PC-3 (cell line): Measurements from ENCODE around the gene BOLA2B. TPM values are rescaled to one million over a fixed set of nuclear protein-coding genes. Genes with fewer than 3 reads are reported as not detected.
"Not testable (repeated sequence)": the region's sequence is repeated elsewhere in the genome, so short reads cannot be mapped to it uniquely, and the experiment has no call there.

Source experiments
- ATAC-seq: fragments of 200-7000 bp; cut with Tn5 transposase; 2 replicates; pipeline ENCODE4 v1.9.1; 2020; ENCODE audit warnings: mild to moderate bottlenecking, moderate library complexity
- BruUV-seq: library from RNA; stranded (reverse); fragments of 400-500 nt; replicated peaks from 2 replicates; lab custom pipeline; 2021; lab: Mats Ljungman, UMichigan
- CTCF ChIA-PET: fragments of 300-600 bp; sonication (Branson Sonifier 250); formaldehyde crosslinking; loops from one replicate; lab custom pipeline; 2022; ENCODE audit warnings: antibody characterized with exemption; lab: Charles Lee
- POLR2A ChIA-PET: fragments of 300-600 bp; sonication (Branson Sonifier 250); formaldehyde crosslinking; loops from one replicate; lab custom pipeline; 2022; ENCODE audit warnings: antibody characterized with exemption; ENCODE audit not compliant: unreplicated experiment; lab: Charles Lee
- DNase-seq: peaks from one replicate; pipeline ENCODE4 v3.0.0-alpha.2; 2015
- H2AFZ ChIP-seq: fragments of 300-600 bp; sonication (generic); 2 replicates; pipeline ENCODE4 v1.6.0; 2016; ENCODE audit warnings: antibody characterized with exemption, low read length
- H3F3A ChIP-seq: fragments of 300-600 bp; sonication (generic); one replicate; pipeline ENCODE4 v1.6.0; 2017; ENCODE audit warnings: antibody characterized with exemption, low read length, control low read depth, mild to moderate bottlenecking; ENCODE audit not compliant: unreplicated experiment
- H3K27ac ChIP-seq: fragments of 300-600 bp; sonication (generic); 2 replicates; pipeline ENCODE4 v1.5.1; 2016; ENCODE audit warnings: mild to moderate bottlenecking, low read length
- H3K27me3 ChIP-seq: fragments of 300-600 bp; sonication (generic); 2 replicates; pipeline ENCODE4 v1.6.1; 2016; ENCODE audit warnings: low read length, mixed read lengths
- H3K36me3 ChIP-seq: fragments of 300-600 bp; sonication (generic); 2 replicates; pipeline ENCODE4 v1.6.1; 2016; ENCODE audit warnings: low read depth, mixed run types, low read length, mixed read lengths
- H3K4me1 ChIP-seq: fragments of 300-600 bp; sonication (generic); 2 replicates; pipeline ENCODE4 v1.5.1; 2016; ENCODE audit warnings: low read length; ENCODE audit not compliant: insufficient read depth
- H3K4me2 ChIP-seq: fragments of 300-600 bp; sonication (generic); 2 replicates; pipeline ENCODE4 v1.6.0; 2016; ENCODE audit warnings: low read length
- H3K4me3 ChIP-seq: fragments of 300-600 bp; sonication (generic); 2 replicates; pipeline ENCODE4 v1.5.1; 2016; ENCODE audit warnings: mild to moderate bottlenecking, low read length, mixed read lengths
- H3K79me2 ChIP-seq: fragments of 300-600 bp; sonication (generic); 2 replicates; pipeline ENCODE4 v1.6.1; 2017; ENCODE audit warnings: low read length, mixed read lengths
- H3K9ac ChIP-seq: fragments of 300-600 bp; sonication (generic); 2 replicates; pipeline ENCODE4 v1.6.0; 2016; ENCODE audit warnings: mild to moderate bottlenecking, low read length
- H3K9me2 ChIP-seq: fragments of 300-600 bp; sonication (generic); replicated peaks from 2 replicates; pipeline ENCODE4 v1.6.1; 2016; ENCODE audit warnings: mixed run types, low read length, mixed read lengths
- H3K9me3 ChIP-seq: fragments of 300-600 bp; sonication (generic); 2 replicates; pipeline ENCODE4 v1.6.1; 2016; ENCODE audit warnings: low read length, mixed read lengths
- H4K20me1 ChIP-seq: fragments of 300-600 bp; sonication (generic); 2 replicates; pipeline ENCODE4 v1.6.1; 2016; ENCODE audit warnings: low read length, mixed read lengths
- EZH2 ChIP-seq: fragments of 300-600 bp; sonication (generic); IDR thresholded peaks from one replicate; pipeline ENCODE4 v1.6.1; 2017; ENCODE audit warnings: antibody characterized with exemption, mild to moderate bottlenecking, low read length; ENCODE audit not compliant: unreplicated experiment
- EZH2phosphoT487 ChIP-seq: fragments of 300-600 bp; sonication (generic); IDR thresholded peaks from 2 replicates; pipeline ENCODE4 v1.6.1; 2018; ENCODE audit warnings: mild to moderate bottlenecking, antibody characterized with exemption, low read length, borderline replicate concordance
- intact Hi-C: fragments of 100-400 bp; cut with micrococcal nuclease; formaldehyde crosslinking; loops from 2 replicates; pipeline ENCODE4 v1.9.0; 2023
- total RNA-seq: library from RNA; depleted of rRNA; stranded (reverse); fragments of >200 nt; gene quantifications from 2 replicates; pipeline ENCODE4 v1.2.3, GENCODE V29; 2014
- TF ChIP-seq, protein P1 (sequence below): fragments of 300-600 bp; sonication (generic); conservative IDR thresholded peaks from 2 replicates; pipeline ENCODE4 v1.5.1; 2017; ENCODE audit warnings: antibody characterized with exemption, low read depth, mild to moderate bottlenecking, low read length

The BOLA2B gene
- total RNA-seq, 1 experiment from 2014 or later, result 143 TPM

GRCh38 chr16:30173054-30173453 lies 20.4 kb downstream of the BOLA2B start:
- intact Hi-C loops, result no loop called here
- no TSS peak for BruUV-seq
- no peaks in the 10 kb centered on the region for H3F3A ChIP-seq

DNA sequence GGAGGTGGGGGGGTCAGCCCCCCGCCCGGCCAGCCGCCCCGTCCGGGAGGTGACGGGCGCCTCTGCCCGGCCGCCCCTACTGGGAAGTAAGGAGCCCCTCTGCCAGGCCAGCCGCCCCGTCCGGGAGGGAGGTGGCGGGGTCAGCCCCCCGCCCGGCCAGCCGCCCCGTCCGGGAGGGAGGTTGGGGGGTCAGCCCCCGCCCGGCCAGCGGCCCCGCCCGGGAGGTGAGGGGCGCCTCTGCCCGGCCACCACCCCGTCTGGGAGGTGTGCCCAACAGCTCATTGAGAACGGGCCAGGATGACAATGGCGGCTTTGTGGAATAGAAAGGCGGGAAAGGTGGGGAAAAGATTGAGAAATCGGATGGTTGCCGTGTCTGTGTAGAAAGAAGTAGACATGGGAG lies 23.3 kb downstream of the BOLA2B start:
- H3K9ac ChIP-seq, intact Hi-C loops, H3K27ac ChIP-seq, H4K20me1 ChIP-seq, H3K9me3 ChIP-seq, H3K4me3 ChIP-seq, DNase-seq, H2AFZ ChIP-seq, H3K9me2 ChIP-seq, H3F3A ChIP-seq, CTCF ChIA-PET, POLR2A ChIA-PET, H3K4me1 ChIP-seq, H3K36me3 ChIP-seq, H3K27me3 ChIP-seq, H3K4me2 ChIP-seq, BruUV-seq, H3K79me2 ChIP-seq, ATAC-seq: not testable (repeated sequence)

More at GRCh38 chr16:30173054-30173453, 20.4 kb downstream of the BOLA2B start:
- no peaks in the 10 kb centered on the region for H3K36me3 ChIP-seq
- no peak overlapping the region for H3K27ac ChIP-seq
- H3K9ac ChIP-seq, result no peak overlapping the region
- H3K79me2 ChIP-seq, result no peaks in the 10 kb centered on the region
- H3K4me3 ChIP-seq, result no peak overlapping the region
- ATAC-seq (no peak), DNase-seq (no peak)
- ChIA-PET POLR2A (no interaction called here), CTCF (no interaction called here)
- H4K20me1 ChIP-seq, result no peaks in the 10 kb centered on the region
- no peaks in the 10 kb centered on the region for H3K4me1 ChIP-seq
- H3K27me3 ChIP-seq, result no peaks in the 10 kb centered on the region
- H3K9me2 ChIP-seq, result no peaks in the 10 kb centered on the region
- H3K4me2 ChIP-seq, result no peak overlapping the region
- H3K9me3 ChIP-seq, result no peaks in the 10 kb centered on the region
- TF ChIP-seq EZH2, result no peak
- no peak for TF ChIP-seq EZH2phosphoT487
- TF ChIP-seq, protein P1, sequence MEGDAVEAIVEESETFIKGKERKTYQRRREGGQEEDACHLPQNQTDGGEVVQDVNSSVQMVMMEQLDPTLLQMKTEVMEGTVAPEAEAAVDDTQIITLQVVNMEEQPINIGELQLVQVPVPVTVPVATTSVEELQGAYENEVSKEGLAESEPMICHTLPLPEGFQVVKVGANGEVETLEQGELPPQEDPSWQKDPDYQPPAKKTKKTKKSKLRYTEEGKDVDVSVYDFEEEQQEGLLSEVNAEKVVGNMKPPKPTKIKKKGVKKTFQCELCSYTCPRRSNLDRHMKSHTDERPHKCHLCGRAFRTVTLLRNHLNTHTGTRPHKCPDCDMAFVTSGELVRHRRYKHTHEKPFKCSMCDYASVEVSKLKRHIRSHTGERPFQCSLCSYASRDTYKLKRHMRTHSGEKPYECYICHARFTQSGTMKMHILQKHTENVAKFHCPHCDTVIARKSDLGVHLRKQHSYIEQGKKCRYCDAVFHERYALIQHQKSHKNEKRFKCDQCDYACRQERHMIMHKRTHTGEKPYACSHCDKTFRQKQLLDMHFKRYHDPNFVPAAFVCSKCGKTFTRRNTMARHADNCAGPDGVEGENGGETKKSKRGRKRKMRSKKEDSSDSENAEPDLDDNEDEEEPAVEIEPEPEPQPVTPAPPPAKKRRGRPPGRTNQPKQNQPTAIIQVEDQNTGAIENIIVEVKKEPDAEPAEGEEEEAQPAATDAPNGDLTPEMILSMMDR, result no peak
- no peak overlapping the region for H2AFZ ChIP-seq

- H3K4me3 ChIP-seq, BruUV-seq, intact Hi-C loops, H3K27ac ChIP-seq, H2AFZ ChIP-seq, H4K20me1 ChIP-seq, H3K36me3 ChIP-seq, ATAC-seq, DNase-seq, H3K9me3 ChIP-seq, CTCF ChIA-PET, H3K27me3 ChIP-seq, H3K79me2 ChIP-seq, H3K9me2 ChIP-seq, H3K4me1 ChIP-seq, H3K4me2 ChIP-seq, H3K9ac ChIP-seq, H3F3A ChIP-seq, POLR2A ChIA-PET: not testable (repeated sequence)
Observed at GRCh38 chr16:30169416-30169815, 24.1 kb downstream of the BOLA2B start.

- BruUV-seq, DNase-seq, H3K4me2 ChIP-seq, H3K4me1 ChIP-seq, CTCF ChIA-PET, H2AFZ ChIP-seq, H3K79me2 ChIP-seq, H3K36me3 ChIP-seq, H3F3A ChIP-seq, H3K27me3 ChIP-seq, ATAC-seq, H3K4me3 ChIP-seq, H4K20me1 ChIP-seq, H3K9me3 ChIP-seq, H3K27ac ChIP-seq, H3K9ac ChIP-seq, POLR2A ChIA-PET, intact Hi-C loops, H3K9me2 ChIP-seq: not testable (repeated sequence)
Observed at GRCh38 chr16:30168746-30169145, 24.7 kb downstream of the BOLA2B start.
